Type B pancreatic cell (in vitro differentiated cells): ENCODE results near the gene TMEM132D. TPM values are rescaled to one million over a fixed set of nuclear protein-coding genes. Genes with fewer than 3 reads are reported as not detected.

ENCODE experiments used
- DNase-seq: peaks from one replicate; pipeline ENCODE4 v3.0.0; 2021; ENCODE audit warnings: mixed read lengths; ENCODE audit not compliant: unreplicated experiment; ENCODE audit errors: extremely low spot score
- H3K27ac Mint-ChIP-seq: 2 replicates; pipeline ENCODE4 v1.8.0; 2021; ENCODE audit warnings: mild to moderate bottlenecking, mixed read lengths
- H3K27me3 Mint-ChIP-seq: 2 replicates; pipeline ENCODE4 v1.8.0; 2021; ENCODE audit warnings: mixed read lengths
- H3K36me3 Mint-ChIP-seq: 2 replicates; pipeline ENCODE4 v1.8.0; 2021; ENCODE audit warnings: mixed read lengths
- H3K4me1 Mint-ChIP-seq: one replicate; pipeline ENCODE4 v1.8.0; 2021; ENCODE audit warnings: mixed read lengths; ENCODE audit not compliant: unreplicated experiment
- H3K4me3 Mint-ChIP-seq: 2 replicates; pipeline ENCODE4 v1.8.0; 2021; ENCODE audit warnings: mild to moderate bottlenecking, mixed read lengths
- H3K9me3 Mint-ChIP-seq: 2 replicates; pipeline ENCODE4 v1.8.0; 2021; ENCODE audit warnings: mixed read lengths
- total RNA-seq: library from RNA; stranded (reverse); gene quantifications from 2 replicates; pipeline ENCODE4 v1.2.1, GENCODE V29; 2021; ENCODE audit warnings: low replicate concordance
- TF ChIP-seq, protein P1 (sequence below): fragments of 200-600 bp; sonication (generic); conservative IDR thresholded peaks from 2 replicates; pipeline ENCODE4 v1.5.0; 2021; ENCODE audit warnings: antibody characterized with exemption, mild to moderate bottlenecking

Gene TMEM132D
- total RNA-seq, 1 donor from 2014 or later = 1.8 TPM

DNA sequence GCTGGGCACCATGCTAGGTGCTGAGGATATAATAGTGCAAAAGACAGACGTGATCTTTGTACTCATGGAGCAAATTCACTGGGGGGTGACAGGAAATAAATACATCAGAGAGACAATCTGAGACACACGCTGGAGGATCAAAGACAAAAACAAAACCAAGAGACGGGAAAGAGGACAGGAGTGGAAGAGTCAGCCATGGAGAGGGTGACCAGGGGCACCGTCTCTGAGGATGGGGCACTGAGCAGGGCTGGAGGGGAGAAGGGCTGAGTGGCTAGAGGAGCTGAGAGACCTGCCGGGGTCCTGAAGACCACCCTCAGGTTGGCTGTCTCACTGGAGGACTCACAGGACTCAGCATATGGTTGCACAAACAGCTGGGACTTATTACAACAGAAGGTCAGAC is 81.9 kb downstream of the TMEM132D start:
- Mint-ChIP-seq H3K9me3 (no peaks in the 10 kb centered on the region), H3K4me3 (no peak overlapping the region), H3K27ac (no peak overlapping the region), H3K36me3 (no peaks in the 10 kb centered on the region), H3K27me3 (peaks cover 28% of the 10 kb centered on the region), H3K4me1 (no peaks in the 10 kb centered on the region)
- TF ChIP-seq, protein P1, sequence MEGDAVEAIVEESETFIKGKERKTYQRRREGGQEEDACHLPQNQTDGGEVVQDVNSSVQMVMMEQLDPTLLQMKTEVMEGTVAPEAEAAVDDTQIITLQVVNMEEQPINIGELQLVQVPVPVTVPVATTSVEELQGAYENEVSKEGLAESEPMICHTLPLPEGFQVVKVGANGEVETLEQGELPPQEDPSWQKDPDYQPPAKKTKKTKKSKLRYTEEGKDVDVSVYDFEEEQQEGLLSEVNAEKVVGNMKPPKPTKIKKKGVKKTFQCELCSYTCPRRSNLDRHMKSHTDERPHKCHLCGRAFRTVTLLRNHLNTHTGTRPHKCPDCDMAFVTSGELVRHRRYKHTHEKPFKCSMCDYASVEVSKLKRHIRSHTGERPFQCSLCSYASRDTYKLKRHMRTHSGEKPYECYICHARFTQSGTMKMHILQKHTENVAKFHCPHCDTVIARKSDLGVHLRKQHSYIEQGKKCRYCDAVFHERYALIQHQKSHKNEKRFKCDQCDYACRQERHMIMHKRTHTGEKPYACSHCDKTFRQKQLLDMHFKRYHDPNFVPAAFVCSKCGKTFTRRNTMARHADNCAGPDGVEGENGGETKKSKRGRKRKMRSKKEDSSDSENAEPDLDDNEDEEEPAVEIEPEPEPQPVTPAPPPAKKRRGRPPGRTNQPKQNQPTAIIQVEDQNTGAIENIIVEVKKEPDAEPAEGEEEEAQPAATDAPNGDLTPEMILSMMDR = no peak
- no peak for DNase-seq

DNA sequence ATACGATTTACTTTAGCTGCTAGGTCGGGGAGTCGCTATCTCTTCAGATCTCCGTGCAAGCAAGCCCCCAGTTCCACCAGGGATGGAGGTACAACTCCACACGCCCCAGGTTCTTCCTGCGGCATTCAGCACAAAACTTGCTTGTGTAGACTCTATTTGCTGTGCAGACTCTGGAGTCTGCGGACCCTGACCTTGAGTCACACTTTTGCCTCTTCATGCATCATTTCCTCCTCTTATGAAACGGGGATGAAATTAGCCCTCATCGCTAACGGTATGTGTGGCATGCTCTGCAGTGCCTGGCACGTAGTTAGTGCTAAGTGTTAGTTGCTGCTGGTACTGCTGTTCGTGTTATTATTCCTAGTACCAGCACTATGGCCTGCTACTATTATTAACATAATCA is 84.4 kb downstream of the TMEM132D start:
- DNase-seq = no peak
- Mint-ChIP-seq H3K36me3 (no peaks in the 10 kb centered on the region), H3K4me1 (no peaks in the 10 kb centered on the region), H3K27me3 (peaks cover 10% of the 10 kb centered on the region), H3K4me3 (no peak overlapping the region), H3K9me3 (no peaks in the 10 kb centered on the region), H3K27ac (no peak overlapping the region)
- TF ChIP-seq, protein P1 = no peak

DNA sequence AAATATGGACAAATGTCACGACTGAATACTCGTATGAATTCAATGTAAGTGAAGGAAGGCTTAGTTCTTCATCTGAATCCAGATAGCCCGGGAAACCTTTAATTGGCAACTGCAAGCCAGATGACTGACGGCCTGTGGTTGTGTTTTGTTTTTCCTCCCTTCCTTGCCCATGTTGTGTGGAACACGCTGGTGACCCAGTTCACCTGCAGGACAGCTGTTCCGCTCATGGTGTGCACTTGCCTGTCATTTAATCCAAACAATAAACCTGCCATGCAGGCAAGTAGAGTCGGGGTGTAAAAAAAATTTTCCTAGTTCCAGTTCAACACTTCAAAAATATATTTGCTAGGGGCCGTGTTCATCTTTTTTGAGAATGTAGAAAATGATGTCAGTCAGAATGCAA is 88.0 kb downstream of the TMEM132D start:
- DNase-seq = no peak

DNA sequence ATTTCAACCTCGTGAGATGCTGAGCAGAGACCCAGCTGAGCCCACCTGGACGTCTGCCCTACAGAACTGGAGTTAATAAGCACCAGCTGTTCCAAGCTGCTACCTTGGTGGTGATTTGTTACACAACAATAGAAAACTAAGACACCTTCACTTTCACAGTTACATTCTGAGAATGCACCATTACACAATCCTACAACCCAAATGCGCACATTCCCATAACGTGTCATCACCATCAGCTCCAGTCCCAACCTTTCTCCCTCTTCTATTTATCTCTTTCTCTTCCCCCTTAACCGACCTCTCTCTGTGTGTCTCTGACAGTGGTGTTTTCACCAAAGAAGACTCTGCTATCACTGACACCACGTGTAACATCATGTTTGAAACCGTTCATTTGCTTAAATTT is 91.9 kb downstream of the TMEM132D start:
- H3K4me1 Mint-ChIP-seq = no peaks in the 10 kb centered on the region
- H3K27ac Mint-ChIP-seq = no peak overlapping the region
- TF ChIP-seq, protein P1 = no peak
- no peaks in the 10 kb centered on the region for H3K9me3 Mint-ChIP-seq
- no peak for DNase-seq
- H3K36me3 Mint-ChIP-seq = no peaks in the 10 kb centered on the region
- no peak overlapping the region for H3K4me3 Mint-ChIP-seq
- H3K27me3 Mint-ChIP-seq = peaks cover 4% of the 10 kb centered on the region

More for the DNA sequence above, 88.0 kb downstream of the TMEM132D start:
- H3K36me3 Mint-ChIP-seq = no peaks in the 10 kb centered on the region
- no peaks in the 10 kb centered on the region for H3K4me1 Mint-ChIP-seq
- no peak overlapping the region for H3K4me3 Mint-ChIP-seq
- no peaks in the 10 kb centered on the region for H3K9me3 Mint-ChIP-seq
- TF ChIP-seq, protein P1 = no peak
- no peak overlapping the region for H3K27ac Mint-ChIP-seq
- H3K27me3 Mint-ChIP-seq = peaks cover 4% of the 10 kb centered on the region

DNA sequence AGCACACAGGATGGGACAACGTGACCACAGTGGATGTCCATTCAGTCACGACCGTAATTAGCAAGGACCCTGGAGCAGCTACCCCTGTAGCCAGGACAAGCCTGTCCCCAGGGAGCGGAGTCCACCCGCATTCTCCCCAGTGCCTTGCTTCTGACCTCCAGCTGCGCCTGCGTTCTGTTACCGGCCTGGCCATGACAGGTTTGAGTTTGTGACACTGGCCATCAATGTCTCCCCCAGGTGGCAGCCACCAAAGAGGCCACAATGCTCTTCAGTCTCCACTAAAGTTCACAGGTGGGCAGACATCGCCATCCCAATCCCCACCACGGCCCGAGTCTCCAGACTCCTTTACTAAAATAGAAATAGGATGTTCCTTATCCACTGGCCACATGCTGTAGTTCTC is 96.7 kb downstream of the TMEM132D start:
- Mint-ChIP-seq H3K27me3 (peaks cover 4% of the 10 kb centered on the region), H3K9me3 (no peaks in the 10 kb centered on the region), H3K27ac (no peak overlapping the region), H3K4me3 (no peak overlapping the region), H3K36me3 (no peaks in the 10 kb centered on the region), H3K4me1 (no peaks in the 10 kb centered on the region)
- TF ChIP-seq, protein P1 = no peak
- no peak for DNase-seq

DNA sequence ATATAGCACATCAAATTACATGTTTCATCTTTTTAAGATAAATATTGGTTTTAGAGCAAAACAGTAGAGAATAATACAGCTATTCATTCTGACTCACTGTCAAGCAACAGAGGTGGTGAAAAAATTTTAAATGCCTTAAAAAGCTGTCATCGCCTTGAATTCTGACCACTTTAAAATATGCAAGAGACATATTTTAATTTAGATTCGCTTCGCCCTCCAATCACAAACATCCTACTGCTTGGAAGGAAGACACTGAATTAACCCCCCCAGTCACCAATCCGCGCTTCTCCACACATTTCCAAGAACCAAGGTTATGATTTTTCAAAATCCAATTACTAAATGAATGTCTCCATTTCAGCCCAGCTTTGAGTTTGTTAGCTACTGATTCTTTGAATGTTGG is 112.4 kb downstream of the TMEM132D start:
- Mint-ChIP-seq H3K4me3 (no peak overlapping the region), H3K4me1 (no peaks in the 10 kb centered on the region), H3K27me3 (peaks cover 31% of the 10 kb centered on the region), H3K27ac (no peak overlapping the region), H3K36me3 (no peaks in the 10 kb centered on the region), H3K9me3 (no peaks in the 10 kb centered on the region)
- TF ChIP-seq, protein P1 = no peak
- no peak for DNase-seq
